EL (cell line): ENCODE results near the gene ZNHIT3.

Experiments used
- DNase-seq: peaks from one replicate; pipeline ENCODE4 v3.0.0-alpha.2; 2016

Gene ZNHIT3

GRCh38 chr17:36514856-36515255 is 28.4 kb downstream of the ZNHIT3 start:
- no peak for DNase-seq

GRCh38 chr17:36515837-36516236 is 29.4 kb downstream of the ZNHIT3 start:
- no peak for DNase-seq

- DNase-seq = no peak
Observed at GRCh38 chr17:36523113-36523512, 36.6 kb downstream of the ZNHIT3 start.

- peak; percentile 25 for DNase-seq
Observed at GRCh38 chr17:36524428-36524876, 38.0 kb downstream of the ZNHIT3 start.

GRCh38 chr17:36525113-36525512 is 38.6 kb downstream of the ZNHIT3 start:
- peak; percentile 33 for DNase-seq

GRCh38 chr17:36525888-36526287 is 39.4 kb downstream of the ZNHIT3 start:
- DNase-seq = no peak

GRCh38 chr17:36527621-36528250 is 41.3 kb downstream of the ZNHIT3 start:
- no peak for DNase-seq

- peak; percentile 78 for DNase-seq
Observed at GRCh38 chr17:36529121-36529520, 42.6 kb downstream of the ZNHIT3 start.

GRCh38 chr17:36532435-36532975 is 46.0 kb downstream of the ZNHIT3 start:
- DNase-seq = no peak

GRCh38 chr17:36533935-36534839 is 47.7 kb downstream of the ZNHIT3 start:
- peak; percentile 78 for DNase-seq

- DNase-seq = peak; percentile 90
Observed at GRCh38 chr17:36534840-36535668, 48.6 kb downstream of the ZNHIT3 start, which contains the start of the genes MYO19 and PIGW. Gene MYO19 (minus strand): TSS chr17:36534868. CDS start chr17:36532538, 2,330 bp downstream. Gene PIGW (plus strand): TSS chr17:36534987. CDS start chr17:36537102, 2,115 bp downstream.

GRCh38 chr17:36535669-36536081 is 49.2 kb downstream of the ZNHIT3 start:
- DNase-seq = no peak

GRCh38 chr17:36540696-36541095 is 54.2 kb downstream of the ZNHIT3 start:
- DNase-seq = no peak

- DNase-seq = no peak
Observed at GRCh38 chr17:36542755-36543154, 56.3 kb downstream of the ZNHIT3 start.

GRCh38 chr17:36544044-36544306 is 57.5 kb downstream of the ZNHIT3 start:
- DNase-seq = peak; percentile 53

- DNase-seq = peak; percentile 95
Observed at GRCh38 chr17:36544307-36545076, 58.0 kb downstream of the ZNHIT3 start, which contains the start of gene GGNBP2. Gene GGNBP2 (plus strand): TSS chr17:36544919. CDS start chr17:36545725, 806 bp downstream.

- no peak for DNase-seq
Observed at GRCh38 chr17:36545077-36545464, 58.6 kb downstream of the ZNHIT3 start.
